Natural killer cell (primary cell): ENCODE data around the gene KAT8. TPM values are rescaled to one million over a fixed set of nuclear protein-coding genes. Genes with fewer than 3 reads are reported as not detected.
A peak's percentile ranks its signal among the peaks of the same experiment; 100 is the strongest.

Experiments
- ATAC-seq, 3 donors: fragments of 150-1000 bp in 2 of 3; fragments of 200-7000 bp in 1 of 3; cut with Tn5 transposase; 1 replicate in 1 of 3; 2 replicates in 2 of 3; pipeline ENCODE4 v1.10.0; 2021; ENCODE audit warnings: mild to moderate bottlenecking in 2 of 3, moderate library complexity in 2 of 3
- DNase-seq, 2 donors: peaks; one replicate each; pipeline versions ENCODE4 v3.0.0 to v3.0.0-alpha.2; 2013 to 2021; ENCODE audit warnings: mixed read lengths in 1 of 2
- H3K27ac ChIP-seq: one replicate; pipeline ENCODE4 v1.5.1; 2013; ENCODE audit warnings: mild to moderate bottlenecking, low read length
- H3K27me3 ChIP-seq: one replicate; pipeline ENCODE4 v1.6.1; 2013; ENCODE audit warnings: low read length; ENCODE audit not compliant: control insufficient read depth, insufficient read depth
- H3K36me3 ChIP-seq: one replicate; pipeline ENCODE4 v1.6.1; 2013; ENCODE audit warnings: low read length; ENCODE audit not compliant: control insufficient read depth, insufficient read depth
- H3K4me1 ChIP-seq: one replicate; pipeline ENCODE4 v1.6.1; 2013; ENCODE audit warnings: low read length; ENCODE audit not compliant: control insufficient read depth, insufficient read depth
- H3K4me3 ChIP-seq: one replicate; pipeline ENCODE4 v1.5.1; 2013; ENCODE audit warnings: low read length
- H3K9me3 ChIP-seq: one replicate; pipeline ENCODE4 v1.6.1; 2013; ENCODE audit warnings: low read length; ENCODE audit not compliant: control insufficient read depth, insufficient read depth
- H3K27ac Mint-ChIP-seq, 2 donors: one replicate each; pipeline ENCODE4 v1.8.0; 2022; ENCODE audit warnings: mild to moderate bottlenecking in 2 of 2, mixed read lengths in 2 of 2, moderate library complexity in 1 of 2
- H3K27me3 Mint-ChIP-seq, 2 donors: one replicate each; pipeline ENCODE4 v1.8.0; 2022; ENCODE audit warnings: low read depth in 2 of 2, mixed read lengths in 2 of 2
- H3K36me3 Mint-ChIP-seq: one replicate; pipeline ENCODE4 v1.8.0; 2022; ENCODE audit warnings: mixed read lengths
- H3K4me1 Mint-ChIP-seq, 2 donors: one replicate each; pipeline ENCODE4 v1.8.0; 2022; ENCODE audit warnings: mixed read lengths in 2 of 2
- H3K4me3 Mint-ChIP-seq: one replicate; pipeline ENCODE4 v1.8.0; 2022; ENCODE audit warnings: mild to moderate bottlenecking, moderate library complexity, mixed read lengths
- H3K9me3 Mint-ChIP-seq, 2 donors: one replicate each; pipeline ENCODE4 v1.8.0; 2022; ENCODE audit warnings: mixed read lengths in 2 of 2
- WGBS: methylation state at CpG from one replicate; pipeline ENCODE4 v1.1.7; 2013; ENCODE audit warnings: missing lambda C conversion rate; ENCODE audit not compliant: insufficient coverage; 5-methylcytosine and 5-hydroxymethylcytosine counted together
- intact Hi-C: fragments of 100-400 bp; cut with micrococcal nuclease; formaldehyde crosslinking; loops from one replicate; pipeline ENCODE4 v1.14.2; 2022
- total RNA-seq, 4 donors: library from RNA; stranded (reverse); fragments of 120-200 nt in 1 of 4; gene quantifications; one replicate each; pipeline versions ENCODE4 v1.2.3 to v1.2.4, GENCODE V29; 2013 to 2022
- TF ChIP-seq, protein P1 (sequence below): fragments of 200-600 bp; IDR thresholded peaks from one replicate; pipeline ENCODE4 v1.8.0; 2022; ENCODE audit warnings: antibody characterized with exemption

Gene KAT8
- total RNA-seq, 3 donors from 2014 or later (not counting 1 experiment from before 2014, with no cell fraction given), result 90.6 to 101 (median 93.4) TPM

- Histone ChIP-seq H3K4me1 (peaks cover 65% of the 10 kb centered on the region), H3K4me3 (peak overlapping the region; percentile 89), H3K9me3 (no peaks in the 10 kb centered on the region), H3K36me3 (peaks cover 22% of the 10 kb centered on the region), H3K27me3 (no peaks in the 10 kb centered on the region), H3K27ac (peak overlapping the region; percentile 92)
- Mint-ChIP-seq H3K36me3 (no peaks in the 10 kb centered on the region), H3K9me3 (no peaks in the 10 kb centered on the region), H3K4me1 (peaks cover 59 to 64% of the 10 kb centered on the region in 2 donors), H3K27me3 (peaks cover 0 to 2% of the 10 kb centered on the region in 2 donors), H3K27ac (peak overlapping the region; percentile 99), H3K4me3 (peak overlapping the region; percentile 99)
- intact Hi-C loops, result loop anchor here (1.0 kb wide), 1 partner anchor 37 kb away; no protein-coding TSS in a partner anchor
- WGBS, result under 1% methylated on average over 27 of the region's 27 CpGs
- TF ChIP-seq, protein P1, sequence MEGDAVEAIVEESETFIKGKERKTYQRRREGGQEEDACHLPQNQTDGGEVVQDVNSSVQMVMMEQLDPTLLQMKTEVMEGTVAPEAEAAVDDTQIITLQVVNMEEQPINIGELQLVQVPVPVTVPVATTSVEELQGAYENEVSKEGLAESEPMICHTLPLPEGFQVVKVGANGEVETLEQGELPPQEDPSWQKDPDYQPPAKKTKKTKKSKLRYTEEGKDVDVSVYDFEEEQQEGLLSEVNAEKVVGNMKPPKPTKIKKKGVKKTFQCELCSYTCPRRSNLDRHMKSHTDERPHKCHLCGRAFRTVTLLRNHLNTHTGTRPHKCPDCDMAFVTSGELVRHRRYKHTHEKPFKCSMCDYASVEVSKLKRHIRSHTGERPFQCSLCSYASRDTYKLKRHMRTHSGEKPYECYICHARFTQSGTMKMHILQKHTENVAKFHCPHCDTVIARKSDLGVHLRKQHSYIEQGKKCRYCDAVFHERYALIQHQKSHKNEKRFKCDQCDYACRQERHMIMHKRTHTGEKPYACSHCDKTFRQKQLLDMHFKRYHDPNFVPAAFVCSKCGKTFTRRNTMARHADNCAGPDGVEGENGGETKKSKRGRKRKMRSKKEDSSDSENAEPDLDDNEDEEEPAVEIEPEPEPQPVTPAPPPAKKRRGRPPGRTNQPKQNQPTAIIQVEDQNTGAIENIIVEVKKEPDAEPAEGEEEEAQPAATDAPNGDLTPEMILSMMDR, result no peak
- DNase-seq (no peak), ATAC-seq (no peak)
Observed at GRCh38 chr16:31179219-31179746, 61.8 kb downstream of the KAT8 start.

- peak within 1 kb of the TSS; percentile 99 for H3K27ac Mint-ChIP-seq
- ATAC-seq, result peak; percentile 73 to 88 (median 74)
- Histone ChIP-seq H3K4me1 (peaks cover 71% of the 10 kb centered on the region), H3K27me3 (no peaks in the 10 kb centered on the region), H3K4me3 (peak within 1 kb of the TSS; percentile 89), H3K36me3 (peaks cover 26% of the 10 kb centered on the region), H3K27ac (peak within 1 kb of the TSS; percentile 92), H3K9me3 (no peaks in the 10 kb centered on the region)
- peak; percentile 96 to 98 for DNase-seq
- no peaks in the 10 kb centered on the region for H3K9me3 Mint-ChIP-seq
- H3K4me1 Mint-ChIP-seq, result peaks cover 64 to 69% of the 10 kb centered on the region in 2 donors
- TF ChIP-seq, protein P1, result no peak
- under 1% methylated on average over 69 of the region's 69 CpGs for WGBS
- H3K36me3 Mint-ChIP-seq, result peaks cover 6% of the 10 kb centered on the region
- peak within 1 kb of the TSS; percentile 99 for H3K4me3 Mint-ChIP-seq
- intact Hi-C loops, result loop anchor here (1.0 to 10.0 kb wide), 4 partner anchors 38 to 535 kb away; partner anchors contain the start of genes ARMC5 and KAT8
- H3K27me3 Mint-ChIP-seq, result peaks cover 0 to 2% of the 10 kb centered on the region in 2 donors
Observed at GRCh38 chr16:31179747-31180459, 62.4 kb downstream of the KAT8 start, which contains the start of gene FUS. Gene FUS (plus strand): TSS chr16:31180139. CDS start chr16:31180215, 76 bp downstream.

Other genes starting within 250 kb of the KAT8 start
- gene BCL7C, start 223.6 kb upstream of the KAT8 start, total RNA-seq, result 10 to 100 TPM; 25.1 to 28.5 (median 27.4) TPM
- gene CTF1, start 221.1 kb upstream of the KAT8 start, total RNA-seq, result under 1 TPM; 0.45 to 0.60 (median 0.47) TPM
- 10 to 100 TPM; 10.1 to 13.3 (median 12.4) TPM for gene FBXL19, start 194.1 kb upstream of the KAT8 start, total RNA-seq
- gene ORAI3, start 168.6 kb upstream of the KAT8 start, total RNA-seq, result 10 to 100 TPM; 10.8 to 19.8 (median 12.8) TPM
- 10 to 100 TPM; 32.9 to 34.5 (median 33.9) TPM for gene SETD1A, start 159.9 kb upstream of the KAT8 start, total RNA-seq
- gene HSD3B7, start 132.5 kb upstream of the KAT8 start, total RNA-seq, result 1 to 10 TPM in 1 of 3 donors, under 1 TPM in 2; 0.26 to 2.1 (median 0.39) TPM
- 1 to 10 TPM in 1 of 3 donors, under 1 TPM in 2; 0.14 to 1.6 (median 0.32) TPM for gene STX1B, start 107.0 kb upstream of the KAT8 start, total RNA-seq
- 100 to 1,000 TPM; 128 to 145 (median 133) TPM for gene STX4, start 84.1 kb upstream of the KAT8 start, total RNA-seq
- gene ZNF668, start 43.4 kb upstream of the KAT8 start, total RNA-seq, result 10 to 100 TPM; 11.0 to 27.4 (median 22.6) TPM
- gene ZNF646, start 43.2 kb upstream of the KAT8 start, total RNA-seq, result 10 to 100 TPM; 22.0 to 31.1 (median 30.1) TPM
- 1 to 10 TPM; 4.3 to 7.4 (median 5.1) TPM for gene PRSS53, start 28.7 kb upstream of the KAT8 start, total RNA-seq
- gene VKORC1, start 22.9 kb upstream of the KAT8 start, total RNA-seq, result 10 to 100 TPM; 35.9 to 42.1 (median 41.8) TPM
- gene BCKDK, start 9.3 kb upstream of the KAT8 start, total RNA-seq, result 10 to 100 TPM in 2 of 3 donors, 1 to 10 TPM in 1; 9.9 to 16.3 (median 12.1) TPM
- not detected for gene PRSS8, start 18.1 kb downstream of the KAT8 start, total RNA-seq
- gene PRSS36, start 32.4 kb downstream of the KAT8 start, total RNA-seq, result 1 to 10 TPM; 2.1 to 3.5 (median 2.3) TPM
- gene FUS, start 62.5 kb downstream of the KAT8 start, total RNA-seq, result 100 to 1,000 TPM; 872 to 934 (median 918) TPM
- 10 to 100 TPM; 29.7 to 38.1 (median 37.6) TPM for gene PYCARD, start 85.1 kb downstream of the KAT8 start, total RNA-seq
- gene TRIM72, start 96.5 kb downstream of the KAT8 start, total RNA-seq, result under 1 TPM in 2 of 3 donors, not detected in 1; 0.05 to 0.07 TPM
- gene PYDC1, start 99.5 kb downstream of the KAT8 start, total RNA-seq, result not detected
- 100 to 1,000 TPM; 370 to 545 (median 428) TPM for gene ITGAM, start 142.3 kb downstream of the KAT8 start, total RNA-seq
- 100 to 1,000 TPM; 224 to 249 (median 233) TPM for gene ITGAX, start 237.5 kb downstream of the KAT8 start, total RNA-seq